ENCODE results near the gene SUSD6. TPM values are rescaled to one million over a fixed set of nuclear protein-coding genes. Genes with fewer than 3 reads are reported as not detected.
A peak's percentile ranks its signal among the peaks of the same experiment; 100 is the strongest.

The SUSD6 gene
- total RNA-seq, 1 donor from 2014 or later = 80.1 TPM

- Histone ChIP-seq H3K27me3 (ENCODE audit: low read depth) (peaks cover 72% of the 10 kb centered on the region), H3K27ac (no peak within 1 kb of the TSS), H3K4me1 (peaks cover 34% of the 10 kb centered on the region), H3K9me3 (no peaks in the 10 kb centered on the region), H3K36me3 (no peaks in the 10 kb centered on the region), H3K4me3 (peak within 1 kb of the TSS; percentile 35)
- ATAC-seq = peak; percentile 77 to 78
- intact Hi-C loops (cut with DNase I) = no loop called here
- peak; percentile 82 for TF ChIP-seq CTCF (IDR thresholded peaks at IDR 0.05)
- DNase-seq = peak; percentile 76
Measured at GRCh38 chr14:69574263-69574953, 37.0 kb upstream of the SUSD6 start, which contains the start of gene CCDC177. Gene CCDC177, minus strand, starts transcription at chr14:69574871. Its CDS starts 1,249 bp downstream, at chr14:69573622.

GRCh38 chr14:69574954-69575295 lies 36.5 kb upstream of the SUSD6 start:
- intact Hi-C loops (cut with DNase I) = no loop called here
- no peak for TF ChIP-seq CTCF (IDR thresholded peaks at IDR 0.05)
- peak overlapping the region; percentile 35 for H3K4me3 ChIP-seq
- H3K4me1 ChIP-seq = peaks cover 34% of the 10 kb centered on the region
- H3K27ac ChIP-seq = no peak overlapping the region
- no peaks in the 10 kb centered on the region for H3K36me3 ChIP-seq
- H3K27me3 ChIP-seq (ENCODE audit: low read depth) = peaks cover 67% of the 10 kb centered on the region
- no peaks in the 10 kb centered on the region for H3K9me3 ChIP-seq
- no peak for DNase-seq
- ATAC-seq = no peak

GRCh38 chr14:69579476-69579875 lies 31.9 kb upstream of the SUSD6 start:
- H3K27ac ChIP-seq = no peak overlapping the region
- ATAC-seq = no peak
- no peaks in the 10 kb centered on the region for H3K9me3 ChIP-seq

GRCh38 chr14:69580009-69580577 lies 31.3 kb upstream of the SUSD6 start:
- Histone ChIP-seq H3K4me1 (no peaks in the 10 kb centered on the region), H3K27me3 (ENCODE audit: low read depth) (peaks cover 18% of the 10 kb centered on the region), H3K9me3 (no peaks in the 10 kb centered on the region), H3K27ac (no peak overlapping the region), H3K36me3 (no peaks in the 10 kb centered on the region), H3K4me3 (no peak overlapping the region)
- peak; percentile 57 to 63 for ATAC-seq
- DNase-seq = no peak
- intact Hi-C loops (cut with DNase I) = no loop called here
- peak; percentile 37 for TF ChIP-seq CTCF (IDR thresholded peaks at IDR 0.05)

More at GRCh38 chr14:69579476-69579875, 31.9 kb upstream of the SUSD6 start:
- Histone ChIP-seq H3K36me3 (no peaks in the 10 kb centered on the region), H3K4me1 (peaks cover 6% of the 10 kb centered on the region), H3K27me3 (ENCODE audit: low read depth) (peaks cover 23% of the 10 kb centered on the region), H3K4me3 (no peak overlapping the region)
- no peak for TF ChIP-seq CTCF (IDR thresholded peaks at IDR 0.05)
- no peak for DNase-seq
- intact Hi-C loops (cut with DNase I) = no loop called here

- ATAC-seq = no peak
- intact Hi-C loops (cut with DNase I) = no loop called here
Measured at GRCh38 chr14:69581316-69581935, 30.0 kb upstream of the SUSD6 start.

More at GRCh38 chr14:69581316-69581935, 30.0 kb upstream of the SUSD6 start:
- Histone ChIP-seq H3K27me3 (ENCODE audit: low read depth) (peaks cover 5% of the 10 kb centered on the region), H3K9me3 (no peaks in the 10 kb centered on the region), H3K4me3 (no peak overlapping the region), H3K27ac (no peak overlapping the region), H3K36me3 (no peaks in the 10 kb centered on the region), H3K4me1 (peaks cover under 1% of the 10 kb centered on the region)
- no peak for DNase-seq
- TF ChIP-seq CTCF (IDR thresholded peaks at IDR 0.05) = no peak
